ENCODE data around the gene CLMN. TPM values are rescaled to one million over a fixed set of nuclear protein-coding genes. Genes with fewer than 3 reads are reported as not detected.

The CLMN gene
- total and polyA plus RNA-seq, 2 of the 8 experiments (the other 6 are each of a cell fraction or from before 2014, with no cell fraction given) = 1.6 to 8.2 TPM

DNA sequence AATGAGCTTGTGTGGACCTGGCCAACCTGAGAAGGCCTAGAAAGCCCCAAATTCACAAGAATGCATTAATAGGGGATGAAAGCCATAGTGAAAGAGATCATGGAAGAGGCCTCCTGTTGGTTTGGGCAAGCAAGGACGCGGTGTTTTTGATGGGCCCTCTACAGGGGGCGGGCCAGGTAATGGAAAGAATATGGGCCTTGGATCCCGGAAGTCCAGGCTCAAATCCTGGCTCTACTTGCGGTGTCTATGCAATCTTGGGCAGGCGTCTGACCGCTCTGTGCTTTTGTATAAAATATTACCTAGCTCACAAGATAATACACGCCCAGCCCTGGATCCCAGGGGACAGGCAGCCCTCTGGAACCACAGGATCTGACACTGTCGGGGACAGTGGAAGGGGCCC, 41.1 kb upstream of the CLMN start (continued):
- TF ChIP-seq, protein P1, sequence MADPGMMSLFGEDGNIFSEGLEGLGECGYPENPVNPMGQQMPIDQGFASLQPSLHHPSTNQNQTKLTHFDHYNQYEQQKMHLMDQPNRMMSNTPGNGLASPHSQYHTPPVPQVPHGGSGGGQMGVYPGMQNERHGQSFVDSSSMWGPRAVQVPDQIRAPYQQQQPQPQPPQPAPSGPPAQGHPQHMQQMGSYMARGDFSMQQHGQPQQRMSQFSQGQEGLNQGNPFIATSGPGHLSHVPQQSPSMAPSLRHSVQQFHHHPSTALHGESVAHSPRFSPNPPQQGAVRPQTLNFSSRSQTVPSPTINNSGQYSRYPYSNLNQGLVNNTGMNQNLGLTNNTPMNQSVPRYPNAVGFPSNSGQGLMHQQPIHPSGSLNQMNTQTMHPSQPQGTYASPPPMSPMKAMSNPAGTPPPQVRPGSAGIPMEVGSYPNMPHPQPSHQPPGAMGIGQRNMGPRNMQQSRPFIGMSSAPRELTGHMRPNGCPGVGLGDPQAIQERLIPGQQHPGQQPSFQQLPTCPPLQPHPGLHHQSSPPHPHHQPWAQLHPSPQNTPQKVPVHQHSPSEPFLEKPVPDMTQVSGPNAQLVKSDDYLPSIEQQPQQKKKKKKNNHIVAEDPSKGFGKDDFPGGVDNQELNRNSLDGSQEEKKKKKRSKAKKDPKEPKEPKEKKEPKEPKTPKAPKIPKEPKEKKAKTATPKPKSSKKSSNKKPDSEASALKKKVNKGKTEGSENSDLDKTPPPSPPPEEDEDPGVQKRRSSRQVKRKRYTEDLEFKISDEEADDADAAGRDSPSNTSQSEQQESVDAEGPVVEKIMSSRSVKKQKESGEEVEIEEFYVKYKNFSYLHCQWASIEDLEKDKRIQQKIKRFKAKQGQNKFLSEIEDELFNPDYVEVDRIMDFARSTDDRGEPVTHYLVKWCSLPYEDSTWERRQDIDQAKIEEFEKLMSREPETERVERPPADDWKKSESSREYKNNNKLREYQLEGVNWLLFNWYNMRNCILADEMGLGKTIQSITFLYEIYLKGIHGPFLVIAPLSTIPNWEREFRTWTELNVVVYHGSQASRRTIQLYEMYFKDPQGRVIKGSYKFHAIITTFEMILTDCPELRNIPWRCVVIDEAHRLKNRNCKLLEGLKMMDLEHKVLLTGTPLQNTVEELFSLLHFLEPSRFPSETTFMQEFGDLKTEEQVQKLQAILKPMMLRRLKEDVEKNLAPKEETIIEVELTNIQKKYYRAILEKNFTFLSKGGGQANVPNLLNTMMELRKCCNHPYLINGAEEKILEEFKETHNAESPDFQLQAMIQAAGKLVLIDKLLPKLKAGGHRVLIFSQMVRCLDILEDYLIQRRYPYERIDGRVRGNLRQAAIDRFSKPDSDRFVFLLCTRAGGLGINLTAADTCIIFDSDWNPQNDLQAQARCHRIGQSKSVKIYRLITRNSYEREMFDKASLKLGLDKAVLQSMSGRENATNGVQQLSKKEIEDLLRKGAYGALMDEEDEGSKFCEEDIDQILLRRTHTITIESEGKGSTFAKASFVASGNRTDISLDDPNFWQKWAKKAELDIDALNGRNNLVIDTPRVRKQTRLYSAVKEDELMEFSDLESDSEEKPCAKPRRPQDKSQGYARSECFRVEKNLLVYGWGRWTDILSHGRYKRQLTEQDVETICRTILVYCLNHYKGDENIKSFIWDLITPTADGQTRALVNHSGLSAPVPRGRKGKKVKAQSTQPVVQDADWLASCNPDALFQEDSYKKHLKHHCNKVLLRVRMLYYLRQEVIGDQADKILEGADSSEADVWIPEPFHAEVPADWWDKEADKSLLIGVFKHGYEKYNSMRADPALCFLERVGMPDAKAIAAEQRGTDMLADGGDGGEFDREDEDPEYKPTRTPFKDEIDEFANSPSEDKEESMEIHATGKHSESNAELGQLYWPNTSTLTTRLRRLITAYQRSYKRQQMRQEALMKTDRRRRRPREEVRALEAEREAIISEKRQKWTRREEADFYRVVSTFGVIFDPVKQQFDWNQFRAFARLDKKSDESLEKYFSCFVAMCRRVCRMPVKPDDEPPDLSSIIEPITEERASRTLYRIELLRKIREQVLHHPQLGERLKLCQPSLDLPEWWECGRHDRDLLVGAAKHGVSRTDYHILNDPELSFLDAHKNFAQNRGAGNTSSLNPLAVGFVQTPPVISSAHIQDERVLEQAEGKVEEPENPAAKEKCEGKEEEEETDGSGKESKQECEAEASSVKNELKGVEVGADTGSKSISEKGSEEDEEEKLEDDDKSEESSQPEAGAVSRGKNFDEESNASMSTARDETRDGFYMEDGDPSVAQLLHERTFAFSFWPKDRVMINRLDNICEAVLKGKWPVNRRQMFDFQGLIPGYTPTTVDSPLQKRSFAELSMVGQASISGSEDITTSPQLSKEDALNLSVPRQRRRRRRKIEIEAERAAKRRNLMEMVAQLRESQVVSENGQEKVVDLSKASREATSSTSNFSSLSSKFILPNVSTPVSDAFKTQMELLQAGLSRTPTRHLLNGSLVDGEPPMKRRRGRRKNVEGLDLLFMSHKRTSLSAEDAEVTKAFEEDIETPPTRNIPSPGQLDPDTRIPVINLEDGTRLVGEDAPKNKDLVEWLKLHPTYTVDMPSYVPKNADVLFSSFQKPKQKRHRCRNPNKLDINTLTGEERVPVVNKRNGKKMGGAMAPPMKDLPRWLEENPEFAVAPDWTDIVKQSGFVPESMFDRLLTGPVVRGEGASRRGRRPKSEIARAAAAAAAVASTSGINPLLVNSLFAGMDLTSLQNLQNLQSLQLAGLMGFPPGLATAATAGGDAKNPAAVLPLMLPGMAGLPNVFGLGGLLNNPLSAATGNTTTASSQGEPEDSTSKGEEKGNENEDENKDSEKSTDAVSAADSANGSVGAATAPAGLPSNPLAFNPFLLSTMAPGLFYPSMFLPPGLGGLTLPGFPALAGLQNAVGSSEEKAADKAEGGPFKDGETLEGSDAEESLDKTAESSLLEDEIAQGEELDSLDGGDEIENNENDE (IDR thresholded peaks at IDR 0.05; ENCODE audit: insufficient replicate concordance, low read length) = no peak
- TF ChIP-seq, protein P2, sequence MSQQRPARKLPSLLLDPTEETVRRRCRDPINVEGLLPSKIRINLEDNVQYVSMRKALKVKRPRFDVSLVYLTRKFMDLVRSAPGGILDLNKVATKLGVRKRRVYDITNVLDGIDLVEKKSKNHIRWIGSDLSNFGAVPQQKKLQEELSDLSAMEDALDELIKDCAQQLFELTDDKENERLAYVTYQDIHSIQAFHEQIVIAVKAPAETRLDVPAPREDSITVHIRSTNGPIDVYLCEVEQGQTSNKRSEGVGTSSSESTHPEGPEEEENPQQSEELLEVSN (IDR thresholded peaks at IDR 0.05) = no peak
- TF ChIP-seq YY1 (IDR thresholded peaks at IDR 0.05; ENCODE audit: low read depth, low read length) (no peak), EP300 (IDR thresholded peaks at IDR 0.05; ENCODE audit: borderline replicate concordance in 1 of 2, low read depth in 2 of 2, low read length in 2 of 2) (no peak)

Data from H1 (cell line).